B cell (primary cell): Measurements from ENCODE around the gene ICE2. TPM values are rescaled to one million over a fixed set of nuclear protein-coding genes. Genes with fewer than 3 reads are reported as not detected.

Source experiments
- ATAC-seq: fragments of 200-7000 bp; cut with Tn5 transposase; one replicate; pipeline ENCODE4 v1.10.0; 2021; ENCODE audit warnings: low read depth, mild to moderate bottlenecking, moderate number of reproducible peaks, moderate library complexity
- CTCF ChIA-PET: fragments of 350-600 bp; sonication (Branson Sonifier 250); formaldehyde crosslinking; loops from one replicate; lab custom pipeline; 2021; ENCODE audit warnings: antibody characterized with exemption, inconsistent platforms; lab: Charles Lee
- POLR2A ChIA-PET: fragments of 350-600 bp; sonication (Branson Sonifier 250); formaldehyde crosslinking; loops from one replicate; lab custom pipeline; 2021; ENCODE audit warnings: antibody characterized with exemption; lab: Charles Lee
- DNase-seq: peaks from one replicate; pipeline ENCODE4 v3.0.0; 2013
- H2AFZ ChIP-seq: 2 replicates; pipeline ENCODE4 v1.6.1; 2012; ENCODE audit warnings: mild to moderate bottlenecking, low read depth, low read length; ENCODE audit not compliant: insufficient read depth, poor library complexity, severe bottlenecking
- H3K27ac ChIP-seq, 2 donors: 1 replicate in 1 of 2; 2 replicates in 1 of 2; pipeline ENCODE4 v1.5.1; 2012 to 2013; ENCODE audit warnings: low read length in 2 of 2, mild to moderate bottlenecking in 2 of 2, moderate library complexity in 1 of 2
- H3K27me3 ChIP-seq, 4 experiments: fragments of 200-600 bp in 1 of 4; sonication (generic) in 1 of 4; replicated peaks in 1 of 4; 1 replicate in 2 of 4; 2 replicates in 2 of 4; pipeline versions ENCODE4 v1.6.1 to v1.7.0; 2013 to 2016; ENCODE audit warnings: low read length in 3 of 4, mild to moderate bottlenecking in 2 of 4, mixed read lengths in 1 of 4, moderate library complexity in 1 of 4; ENCODE audit not compliant: insufficient read depth in 4 of 4, control insufficient read depth in 3 of 4; ENCODE audit errors: control extremely low read depth in 1 of 4
- H3K36me3 ChIP-seq, 2 experiments: replicated peaks in 1 of 2; 1 replicate in 1 of 2; 2 replicates in 1 of 2; pipeline versions ENCODE4 v1.6.1 to v1.7.1; 2013; ENCODE audit warnings: low read length in 1 of 2; ENCODE audit not compliant: insufficient read depth in 2 of 2, control insufficient read depth in 1 of 2; ENCODE audit errors: control extremely low read depth in 1 of 2, extremely low read depth in 1 of 2
- H3K4me1 ChIP-seq, 2 donors: fragments of 200-600 bp in 1 of 2; sonication (generic) in 1 of 2; 1 replicate in 1 of 2; 2 replicates in 1 of 2; pipeline versions ENCODE4 v1.5.1 to v1.6.1; 2013 to 2017; ENCODE audit warnings: low read length in 2 of 2; ENCODE audit not compliant: control insufficient read depth in 2 of 2, insufficient read depth in 2 of 2
- H3K4me2 ChIP-seq: replicated peaks from 2 replicates; pipeline ENCODE3; 2012; ENCODE audit warnings: mild to moderate bottlenecking, low read depth, low read length; ENCODE audit not compliant: poor library complexity, severe bottlenecking
- H3K4me3 ChIP-seq, 5 experiments: fragments of 200-600 bp in 1 of 5; sonication (generic) in 1 of 5; 1 replicate in 3 of 5; 2 replicates in 2 of 5; pipeline versions ENCODE4 v1.5.1 to v1.7.0; 2011 to 2016; ENCODE audit warnings: low read length in 4 of 5, mild to moderate bottlenecking in 4 of 5, low read depth in 2 of 5, control low read depth in 1 of 5, moderate library complexity in 1 of 5; ENCODE audit not compliant: insufficient read depth in 1 of 5; ENCODE audit errors: control extremely low read depth in 1 of 5, extremely low read depth in 1 of 5
- H3K79me2 ChIP-seq: fragments of 200-600 bp; sonication (generic); one replicate; pipeline ENCODE4 v1.6.0; 2016; ENCODE audit warnings: low read length; ENCODE audit not compliant: control insufficient read depth, insufficient read depth
- H3K9ac ChIP-seq: fragments of 200-600 bp; sonication (generic); 2 replicates; pipeline ENCODE4 v1.6.1; 2017; ENCODE audit warnings: mild to moderate bottlenecking, low read length, moderate library complexity
- H3K9me3 ChIP-seq, 3 donors: one replicate each; pipeline versions ENCODE4 v1.6.1 to v1.7.1; 2013; ENCODE audit warnings: low read length in 2 of 3; ENCODE audit not compliant: control insufficient read depth in 2 of 3, insufficient read depth in 1 of 3; ENCODE audit errors: control extremely low read depth in 1 of 3
- H4K20me1 ChIP-seq: 2 replicates; pipeline ENCODE4 v1.6.0; 2012; ENCODE audit warnings: mild to moderate bottlenecking, low read length; ENCODE audit not compliant: insufficient read depth, control insufficient read depth, poor library complexity, severe bottlenecking
- H3K27ac Mint-ChIP-seq: one replicate; pipeline ENCODE4 v1.8.0; 2021; ENCODE audit warnings: mixed read lengths
- H3K27me3 Mint-ChIP-seq: one replicate; pipeline ENCODE4 v1.8.0; 2021; ENCODE audit warnings: mixed read lengths
- H3K4me1 Mint-ChIP-seq: one replicate; pipeline ENCODE4 v1.8.0; 2021; ENCODE audit warnings: mixed read lengths
- H3K4me3 Mint-ChIP-seq: one replicate; pipeline ENCODE4 v1.8.0; 2021; ENCODE audit warnings: mixed read lengths
- H3K9me3 Mint-ChIP-seq: one replicate; pipeline ENCODE4 v1.8.0; 2022; ENCODE audit warnings: mixed read lengths; ENCODE audit not compliant: insufficient read depth
- CTCF ChIP-seq: fragments of 200-600 bp; IDR thresholded peaks from one replicate; pipeline ENCODE4 v1.8.0; 2022; ENCODE audit warnings: antibody characterized with exemption, mild to moderate bottlenecking
- EZH2 ChIP-seq: IDR thresholded peaks from 2 replicates; pipeline ENCODE4 v1.6.1; 2012; ENCODE audit warnings: borderline replicate concordance, low read depth, mild to moderate bottlenecking, moderate library complexity, low read length; ENCODE audit not compliant: insufficient read depth, poor library complexity, severe bottlenecking
- WGBS: methylation state at CpG from one replicate; pipeline ENCODE4 v1.1.5; 2013; ENCODE audit warnings: missing lambda C conversion rate; ENCODE audit not compliant: insufficient coverage; 5-methylcytosine and 5-hydroxymethylcytosine counted together
- intact Hi-C: fragments of 100-400 bp; cut with micrococcal nuclease; formaldehyde crosslinking; loops from one replicate; pipeline ENCODE4 v1.10.0; 2022
- polyA plus RNA-seq: library from polyadenylated mRNA; depleted of rRNA; stranded (reverse); fragments of >200 nt; gene quantifications from 2 replicates; pipeline ENCODE4 v1.2.3, GENCODE V29; 2012
- total RNA-seq, 2 donors: library from RNA; stranded (reverse); fragments of 120-200 nt in 1 of 2; gene quantifications; 1 replicate in 1 of 2; 2 replicates in 1 of 2; pipeline versions ENCODE4 v1.2.3 to v1.2.4, GENCODE V29; 2013 to 2022

The ICE2 gene
- total and polyA plus RNA-seq, 2 donors (not counting 1 experiment from before 2014, with no cell fraction given) = 19.0 to 71.2 TPM

GRCh38 chr15:60373327-60373726 is 105.6 kb downstream of the ICE2 start:
- no peak for ATAC-seq
- no peaks in the 10 kb centered on the region for H3K79me2 ChIP-seq
- no peaks in the 10 kb centered on the region for H3K27me3 ChIP-seq
- CTCF ChIA-PET = interaction anchor here (1.1 to 2.8 kb wide), 2 partner anchors 11 to 14 kb away, joined by 3 to 9 read pairs; no protein-coding TSS in a partner anchor
- no peak for DNase-seq
- TF ChIP-seq EZH2 = no peak
- TF ChIP-seq CTCF = no peak
- POLR2A ChIA-PET = no interaction called here
- no peak overlapping the region for H3K9ac ChIP-seq
- no peak overlapping the region for H3K4me2 ChIP-seq
- Mint-ChIP-seq H3K9me3 (no peaks in the 10 kb centered on the region), H3K27me3 (no peaks in the 10 kb centered on the region), H3K27ac (no peak overlapping the region), H3K4me3 (no peak overlapping the region), H3K4me1 (no peaks in the 10 kb centered on the region)
- no peak overlapping the region for H3K4me3 ChIP-seq
- no peak overlapping the region for H3K27ac ChIP-seq
- intact Hi-C loops = no loop called here
- peaks cover 5% of the 10 kb centered on the region for H4K20me1 ChIP-seq
- H3K9me3 ChIP-seq = no peaks in the 10 kb centered on the region
- WGBS = 100% methylated on average over 3 of the region's 3 CpGs
- no peak overlapping the region for H2AFZ ChIP-seq
- H3K36me3 ChIP-seq = peaks cover 3 to 26% of the 10 kb centered on the region in 2 experiments
- H3K4me1 ChIP-seq = no peaks in the 10 kb centered on the region

DNA sequence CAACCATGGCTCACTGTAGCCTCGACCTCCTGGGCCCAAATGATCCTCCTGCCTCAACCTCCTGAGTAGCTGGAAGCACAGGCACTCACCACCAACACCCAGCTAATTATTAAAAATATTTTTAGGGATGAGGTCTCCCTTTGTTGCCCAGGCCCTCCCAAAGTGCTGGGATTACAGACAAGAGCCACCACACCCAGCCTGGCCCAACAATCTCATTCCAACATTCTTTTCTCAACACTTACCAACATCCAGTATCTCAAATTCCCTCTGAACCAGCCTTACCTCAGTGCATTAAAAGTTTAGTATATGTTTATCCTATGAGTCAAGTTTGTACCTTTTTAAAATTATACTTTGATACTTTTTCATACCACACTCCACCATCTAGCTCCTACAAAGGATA is 106.2 kb downstream of the ICE2 start:
- Mint-ChIP-seq H3K27ac (no peak overlapping the region), H3K4me1 (no peaks in the 10 kb centered on the region), H3K27me3 (no peaks in the 10 kb centered on the region), H3K9me3 (no peaks in the 10 kb centered on the region), H3K4me3 (no peak overlapping the region)
- ChIA-PET CTCF (interaction anchor here (1.1 to 2.8 kb wide), 2 partner anchors 11 to 13 kb away, joined by 3 to 9 read pairs; no protein-coding TSS in a partner anchor), POLR2A (no interaction called here)
- Histone ChIP-seq H3K4me2 (no peak overlapping the region), H2AFZ (no peak overlapping the region), H3K4me1 (no peaks in the 10 kb centered on the region), H3K36me3 (peaks cover 1 to 25% of the 10 kb centered on the region in 2 experiments), H4K20me1 (peaks cover 5% of the 10 kb centered on the region), H3K9ac (no peak overlapping the region), H3K79me2 (no peaks in the 10 kb centered on the region), H3K9me3 (no peaks in the 10 kb centered on the region), H3K4me3 (no peak overlapping the region), H3K27ac (no peak overlapping the region), H3K27me3 (no peaks in the 10 kb centered on the region)
- TF ChIP-seq EZH2 = no peak
- no peak for TF ChIP-seq CTCF
- intact Hi-C loops = no loop called here
- DNase-seq (no peak), ATAC-seq (no peak)
- no CpG with 5 or more reads among the region's 1 CpG for WGBS
